KG1 (cell line): ENCODE measurements around the gene THSD4.

ENCODE experiments used
- DNase-seq: peaks from one replicate; lab custom pipeline; 2025; lab: John Stamatoyannopoulos, UW

THSD4 gene

DNA sequence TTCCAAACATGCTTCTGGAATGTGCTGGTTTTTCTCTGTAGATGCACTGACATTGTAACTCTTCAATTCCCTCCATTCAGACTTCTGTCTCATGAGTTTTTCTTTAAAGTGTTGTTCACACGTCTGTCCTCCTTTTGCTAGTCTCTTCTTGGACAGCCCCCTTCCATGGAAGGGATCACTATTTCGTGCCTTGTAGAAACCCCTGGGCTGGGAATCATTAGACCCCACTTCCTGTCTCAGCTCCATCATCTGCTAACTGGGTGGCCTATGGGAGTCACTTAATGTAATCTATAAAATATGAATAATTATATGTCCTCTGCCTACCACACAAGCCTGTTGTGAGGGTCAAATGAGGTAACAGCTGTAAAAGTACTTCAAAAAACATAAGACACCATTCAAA is 110.6 kb downstream of the THSD4 start:
- no peak for DNase-seq

DNA sequence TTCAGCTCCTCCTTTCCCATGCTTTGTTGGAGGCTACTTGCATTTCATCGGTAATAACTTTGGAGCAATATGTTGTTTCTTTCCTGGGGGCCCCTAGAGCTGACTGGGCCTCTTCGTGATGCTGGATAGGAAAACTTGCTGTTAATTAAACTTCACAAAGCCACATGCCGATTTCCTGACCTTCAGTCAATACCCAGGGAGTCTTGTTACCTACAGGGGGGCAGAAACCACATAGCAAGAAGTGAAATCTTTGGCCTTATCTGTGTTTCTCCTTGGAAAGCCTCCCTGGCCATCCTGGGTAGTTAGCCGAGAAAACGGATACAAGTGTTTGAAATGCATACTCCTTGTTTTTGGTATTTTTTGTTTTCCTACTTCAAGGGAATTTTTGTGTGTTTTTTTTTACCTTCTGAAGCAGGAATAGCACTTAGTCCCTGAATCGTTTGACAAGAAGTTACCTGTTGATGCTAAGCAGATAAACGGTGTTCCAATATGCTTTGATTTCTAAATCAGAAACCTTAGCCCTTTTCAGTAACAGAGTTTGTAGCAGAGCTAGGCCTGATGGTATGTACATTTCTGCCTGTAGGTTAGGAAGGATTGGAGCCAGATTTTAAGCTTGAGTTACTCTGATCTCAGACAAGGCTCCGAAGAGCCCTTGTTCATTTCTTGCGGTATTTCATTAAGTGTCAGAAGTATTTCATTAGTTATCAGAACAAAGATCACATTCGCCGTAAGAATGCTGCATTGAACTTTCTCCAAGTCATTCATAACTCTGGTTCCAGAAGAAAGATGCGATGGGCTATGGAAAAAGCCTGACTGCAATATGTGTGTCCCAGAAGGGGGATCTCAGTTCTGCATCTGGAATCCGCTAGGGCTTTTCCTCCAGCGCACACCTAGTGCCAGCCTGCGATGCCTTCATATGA is 111.5 kb downstream of the THSD4 start:
- no peak for DNase-seq

DNA sequence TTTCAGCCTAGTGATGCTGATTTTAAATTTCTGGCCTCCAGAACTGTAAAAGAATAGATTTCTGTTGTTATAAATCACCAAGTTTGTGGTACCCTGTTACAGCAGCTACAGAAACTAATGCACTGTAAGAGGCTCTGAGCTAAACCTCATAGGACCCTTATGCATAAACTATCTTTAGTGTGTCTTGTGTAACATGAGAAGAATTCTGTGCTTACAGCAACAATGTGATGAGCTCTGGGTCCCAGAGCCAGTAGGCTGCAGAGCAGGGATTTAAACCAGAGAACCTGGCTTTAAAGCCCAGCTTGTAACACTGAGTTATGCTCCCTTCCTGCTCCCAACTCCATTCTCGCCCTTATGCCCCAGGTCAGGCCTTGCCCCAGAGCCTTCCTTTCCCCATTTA is 113.1 kb downstream of the THSD4 start:
- DNase-seq: no peak

DNA sequence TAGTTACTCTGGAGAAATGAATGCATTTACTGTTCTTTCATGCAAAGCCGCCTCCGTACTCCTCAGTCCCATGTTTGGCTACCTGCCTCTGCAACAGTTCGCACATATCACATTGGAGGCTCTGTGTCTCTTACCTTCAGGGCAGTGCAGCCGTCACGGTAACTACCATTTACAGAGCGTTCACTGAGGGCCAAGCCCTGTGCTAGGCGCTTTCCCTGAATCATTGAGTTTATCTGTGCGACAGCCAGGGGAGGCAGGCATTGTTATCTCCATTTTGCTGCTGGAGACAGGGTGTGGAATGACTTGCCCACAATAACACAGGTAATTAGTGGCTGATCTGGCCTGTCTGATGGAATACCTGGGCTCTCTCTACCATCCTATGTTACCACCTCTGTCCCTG is 115.0 kb downstream of the THSD4 start:
- DNase-seq: no peak

DNA sequence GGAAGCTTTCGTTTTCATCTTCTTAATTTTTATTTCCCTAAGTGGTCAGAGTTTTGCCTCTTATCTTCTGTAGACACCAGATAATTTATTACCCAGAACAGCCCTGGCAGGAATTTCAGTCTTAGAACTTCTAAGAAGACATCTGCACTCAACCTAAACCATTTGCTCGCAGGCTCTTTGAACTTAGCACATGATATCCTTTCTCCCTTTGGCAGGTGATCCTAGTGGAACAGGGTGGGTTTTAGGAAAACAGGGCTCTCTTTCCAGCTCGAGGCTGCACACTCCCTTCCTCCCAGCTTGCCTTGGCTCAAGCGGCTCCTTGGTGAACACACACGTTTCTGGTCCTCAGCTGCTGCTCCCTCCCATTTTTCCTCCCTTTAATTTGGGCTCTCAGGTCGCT is 116.5 kb downstream of the THSD4 start:
- no peak for DNase-seq

DNA sequence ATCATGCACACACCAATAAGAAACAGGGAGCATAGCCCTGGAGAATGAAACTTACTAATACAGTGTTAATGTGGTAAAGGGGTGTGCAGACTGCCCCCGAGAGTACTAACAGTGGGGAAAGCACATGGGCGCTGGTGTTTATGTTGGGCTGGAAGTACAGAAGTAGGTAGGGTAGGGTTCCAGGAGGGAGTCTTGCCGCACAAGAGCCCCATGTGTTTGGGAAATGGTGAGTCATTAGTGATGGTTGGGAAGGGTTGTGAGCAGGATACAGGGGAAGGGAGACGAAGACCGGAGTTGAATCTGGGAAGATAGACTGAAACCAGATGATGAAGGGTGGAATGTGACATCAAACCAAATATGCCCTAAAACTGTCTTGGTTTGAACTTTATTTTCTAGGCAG is 117.1 kb downstream of the THSD4 start:
- DNase-seq: no peak

DNA sequence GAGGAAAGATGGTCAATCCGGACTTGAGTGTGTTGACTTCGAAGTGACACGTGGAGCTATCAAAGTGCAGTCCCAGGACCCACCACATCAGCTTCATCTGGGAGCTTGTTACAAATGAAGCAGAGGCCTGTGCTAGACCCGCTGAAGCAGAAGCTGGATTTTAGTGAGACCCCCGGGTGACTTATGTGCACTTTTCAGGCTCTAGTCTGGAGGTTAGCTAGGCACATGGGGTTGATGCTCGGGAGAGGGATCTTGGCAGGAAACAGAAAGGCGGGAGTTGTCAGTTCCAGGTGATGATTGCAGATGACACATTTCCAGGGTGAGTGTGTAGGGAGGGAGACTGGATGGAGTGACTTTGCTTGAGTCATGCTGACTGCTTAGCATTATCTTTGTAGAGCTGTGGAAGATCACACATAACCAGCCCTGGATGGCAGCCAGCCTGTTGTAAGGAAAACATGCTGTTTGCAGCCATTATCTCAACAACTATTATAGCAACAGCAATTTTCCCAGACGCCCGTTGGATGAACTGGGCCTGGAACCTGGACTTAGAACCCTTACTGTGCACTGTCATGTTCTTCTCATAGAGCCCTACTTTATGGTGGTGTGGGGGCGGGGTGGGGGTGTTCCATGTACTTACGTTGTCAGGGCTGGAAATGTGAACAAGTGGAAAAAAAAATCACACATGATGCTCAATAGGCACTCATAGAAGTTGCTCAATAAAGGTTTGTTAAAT is 122.4 kb downstream of the THSD4 start:
- no peak for DNase-seq

DNA sequence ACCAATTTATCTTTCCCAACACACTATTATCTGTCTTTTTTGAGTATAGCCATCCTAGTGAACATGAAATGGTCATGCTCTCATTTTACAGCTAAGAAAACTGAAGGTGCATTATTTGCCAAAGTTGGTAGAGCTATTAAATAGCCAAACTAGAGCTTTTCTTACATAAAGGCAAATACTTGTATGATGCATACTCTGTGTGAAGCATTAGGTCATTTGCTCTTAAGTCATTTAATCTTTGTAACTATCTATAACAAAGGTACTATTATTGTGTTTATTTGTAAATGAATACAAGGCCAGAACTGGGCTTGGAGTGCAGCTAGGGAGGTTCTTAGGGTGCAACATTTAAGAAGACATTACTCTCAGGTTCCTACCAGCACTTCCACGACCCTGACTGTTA is 123.7 kb downstream of the THSD4 start:
- DNase-seq: no peak

DNA sequence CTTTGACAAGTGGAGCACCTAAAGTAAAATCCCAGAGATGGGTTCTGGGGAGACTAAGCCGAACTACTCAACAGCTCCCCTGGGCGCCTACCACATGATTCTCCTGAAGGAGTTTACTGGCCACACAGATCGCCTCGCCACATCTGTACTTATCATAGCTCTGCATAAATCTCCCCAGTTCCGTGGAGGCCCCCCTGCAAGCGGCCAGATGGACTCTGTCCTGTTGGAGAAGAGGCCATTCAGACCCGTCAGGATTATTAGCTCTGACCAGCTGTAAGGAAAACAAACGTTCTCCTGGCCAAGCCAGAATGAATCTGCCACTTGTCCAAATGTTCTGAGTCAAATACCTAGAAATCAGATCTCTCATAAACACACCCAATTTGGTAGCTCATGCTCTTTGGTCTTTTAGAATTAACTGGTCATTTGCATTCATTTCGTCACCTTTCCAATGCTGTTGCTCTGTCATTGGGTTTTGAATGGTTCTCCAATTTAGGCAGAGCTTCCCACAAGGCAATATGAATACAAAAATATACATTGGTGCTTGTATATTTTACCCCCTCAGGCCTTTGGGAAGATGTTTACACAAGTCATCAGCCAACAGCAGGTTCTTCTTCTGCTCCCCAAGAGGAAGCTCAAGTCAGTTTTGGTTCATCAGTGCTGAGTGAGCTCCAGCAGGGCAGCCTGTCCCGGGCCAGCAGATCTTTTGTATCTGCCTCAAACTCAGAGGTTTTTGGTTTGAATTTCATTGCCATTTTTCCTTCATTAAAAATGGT is 124.5 kb downstream of the THSD4 start:
- DNase-seq: no peak

DNA sequence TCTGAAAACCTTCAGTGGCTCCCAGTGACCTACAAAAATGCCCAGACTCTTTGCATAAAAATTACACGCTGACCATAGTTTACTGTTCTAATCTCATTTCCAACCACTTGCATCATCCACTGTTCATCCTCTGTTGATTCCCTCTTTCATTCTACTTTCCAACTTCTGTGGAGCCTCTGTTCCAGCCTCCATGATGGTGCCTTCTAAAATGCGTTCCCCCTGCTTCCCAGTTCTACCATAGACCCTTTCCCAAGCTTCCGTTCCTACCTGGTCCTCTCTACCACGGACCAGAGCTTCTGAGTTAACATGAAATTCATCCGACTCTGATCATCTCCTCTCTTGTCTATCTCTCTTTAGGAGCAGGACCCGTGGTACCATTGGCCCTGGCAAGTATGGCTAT is 127.0 kb downstream of the THSD4 start:
- no peak for DNase-seq

DNA sequence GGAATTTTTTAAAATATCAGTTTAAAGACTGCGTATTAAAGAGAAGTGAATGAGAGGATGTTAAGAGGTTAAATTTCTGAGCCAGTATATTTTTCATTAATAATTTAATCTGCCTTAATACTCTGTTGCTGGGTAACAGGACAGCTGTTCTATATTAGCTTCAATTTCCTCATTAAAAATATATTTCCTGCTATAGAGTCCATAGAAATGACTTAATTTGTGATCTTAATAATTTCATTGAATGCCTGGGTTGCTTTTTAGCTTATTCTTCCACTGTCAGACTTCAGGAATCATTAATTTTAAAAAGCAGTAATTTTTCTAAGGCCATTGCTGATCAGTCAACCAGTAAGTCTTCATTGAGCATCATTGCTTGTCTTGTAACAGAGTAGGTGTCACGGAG is 129.0 kb downstream of the THSD4 start:
- no peak for DNase-seq

DNA sequence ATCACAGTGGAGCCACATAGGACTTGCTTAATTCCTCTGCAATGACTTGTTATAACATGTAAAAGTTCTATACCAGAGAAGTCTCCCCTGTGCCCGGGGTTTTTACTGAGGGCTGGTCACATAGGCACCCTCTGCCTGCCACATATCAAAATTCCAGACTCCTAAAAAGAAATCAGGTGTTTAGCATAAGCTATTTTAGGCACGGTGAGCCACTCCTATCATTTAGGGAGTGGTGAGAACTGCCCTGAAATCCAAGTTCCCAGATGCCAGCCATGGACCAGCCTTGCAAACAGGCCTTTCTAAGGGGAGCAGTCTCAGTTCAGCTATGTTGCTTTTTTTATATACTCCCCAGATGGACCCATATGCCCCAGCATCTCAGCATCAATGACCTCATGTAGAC is 130.3 kb downstream of the THSD4 start:
- no peak for DNase-seq

DNA sequence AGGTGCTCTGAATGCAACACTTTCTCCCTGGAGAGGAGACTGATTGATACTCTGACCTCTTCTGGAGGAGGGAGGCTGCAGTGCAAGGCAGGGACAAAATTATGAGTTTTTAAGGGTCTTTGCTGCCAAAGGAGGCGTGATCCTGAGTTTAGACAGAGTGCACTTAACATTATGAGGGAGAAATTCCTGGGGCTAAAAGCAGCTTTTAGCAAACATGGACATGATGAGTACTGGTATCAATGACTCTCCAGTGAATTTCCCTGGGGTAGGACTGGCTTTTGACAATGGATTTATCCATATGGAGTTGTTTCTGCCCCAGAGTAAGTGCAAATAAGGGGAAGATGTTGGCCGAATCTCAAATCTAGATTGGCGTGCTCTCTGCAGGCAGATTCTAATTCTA is 133.1 kb downstream of the THSD4 start:
- DNase-seq: no peak

DNA sequence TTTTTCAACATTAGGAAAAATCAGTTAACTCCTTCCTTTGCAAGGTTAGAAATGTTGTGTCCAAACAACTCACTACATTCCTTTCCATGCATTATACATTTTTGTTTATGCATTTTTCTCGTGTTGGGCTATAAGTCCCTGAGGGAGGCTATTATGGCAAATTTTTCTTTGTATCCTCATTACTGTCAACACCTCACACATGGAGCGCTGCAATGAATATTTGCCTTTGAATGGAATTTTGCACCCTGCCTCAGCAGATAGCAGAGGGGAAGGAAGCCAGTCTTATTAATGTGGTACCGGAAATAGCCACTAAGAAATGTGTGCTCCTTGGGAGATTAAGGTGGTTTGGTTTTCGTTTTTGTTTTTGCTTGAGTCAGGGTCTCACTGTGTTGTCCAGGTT is 134.7 kb downstream of the THSD4 start:
- no peak for DNase-seq

DNA sequence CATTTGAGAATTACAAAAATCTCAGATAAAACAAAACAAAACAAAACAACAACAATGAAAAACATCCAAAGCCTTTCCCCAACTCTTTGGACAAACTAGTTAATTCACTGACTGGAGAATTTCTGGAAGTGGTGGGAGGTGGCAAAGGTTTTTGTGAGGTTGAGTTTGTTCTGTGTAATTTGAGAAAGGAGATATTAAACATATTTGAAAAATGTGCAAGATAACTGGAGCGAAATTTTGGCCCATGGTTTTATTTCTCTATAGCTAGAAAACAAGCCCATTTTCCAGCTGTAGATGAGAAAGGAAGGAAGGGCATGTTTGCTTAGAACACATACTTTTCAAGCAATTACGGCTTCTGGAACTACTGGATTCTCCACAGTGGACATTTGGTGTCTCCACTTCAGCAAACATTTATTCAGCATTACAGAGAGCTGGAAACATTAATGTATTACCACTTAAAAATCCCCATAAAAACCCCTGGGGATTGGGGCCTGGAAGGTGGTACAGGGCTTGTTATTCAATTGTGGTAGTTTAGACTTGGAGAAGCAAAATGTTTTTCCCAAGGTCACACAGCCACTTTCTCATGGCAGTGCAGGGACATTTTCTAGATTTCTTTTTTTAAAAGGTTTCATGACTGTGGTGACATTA is 135.8 kb downstream of the THSD4 start:
- DNase-seq: no peak

DNA sequence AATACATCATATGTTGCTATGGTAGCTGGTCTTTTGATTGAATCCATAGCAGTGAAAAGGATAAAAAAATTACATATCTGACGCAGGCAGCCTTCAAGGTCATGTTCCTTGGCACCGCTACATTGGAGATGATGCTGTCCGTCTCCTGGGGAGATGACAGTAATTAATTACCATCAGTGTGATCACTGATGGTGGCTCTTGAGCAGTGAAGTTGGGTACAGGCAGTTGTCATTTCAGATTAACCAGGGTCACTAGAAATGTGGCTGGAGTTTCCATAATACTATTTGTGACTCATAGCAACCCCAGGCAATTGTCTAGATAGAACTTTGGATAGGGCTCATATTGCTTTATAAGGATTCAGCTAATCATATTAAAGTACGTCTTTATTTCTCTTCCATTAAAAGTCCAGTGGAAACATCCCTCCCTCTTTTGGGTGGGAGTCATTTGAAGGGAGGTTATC is 136.3 kb downstream of the THSD4 start:
- DNase-seq: no peak

DNA sequence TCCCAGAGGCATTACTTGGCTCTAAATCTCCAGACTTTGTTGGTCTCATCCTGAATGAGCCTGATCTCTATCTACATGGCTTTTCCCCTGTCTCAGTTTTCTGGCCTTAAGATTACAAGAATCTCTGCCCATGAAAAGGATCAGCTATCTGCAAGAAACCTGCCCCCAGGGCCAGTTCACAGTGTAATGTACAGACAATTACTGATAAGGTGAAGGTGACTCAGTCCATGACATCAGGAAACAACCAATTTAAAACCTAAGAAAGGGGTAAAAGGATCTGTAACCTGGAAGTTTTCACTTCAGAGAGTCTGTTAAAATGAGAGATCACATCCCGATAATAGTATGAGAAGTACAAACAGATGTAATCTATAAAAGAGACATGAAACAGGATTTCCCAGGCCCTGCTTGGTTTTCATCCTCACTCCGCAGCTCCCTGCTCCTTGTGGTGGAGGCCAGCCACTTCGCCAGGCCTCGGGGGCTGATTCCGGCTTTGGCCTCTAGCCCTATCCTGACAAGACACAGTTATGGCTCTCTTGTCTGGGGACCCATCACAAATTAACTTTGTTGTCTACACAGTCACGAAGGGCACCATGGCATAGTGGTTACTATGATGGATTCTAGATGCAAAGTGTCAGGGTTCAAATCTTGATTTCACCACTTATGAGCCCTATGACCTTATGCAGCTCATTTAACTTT is 136.9 kb downstream of the THSD4 start:
- no peak for DNase-seq

DNA sequence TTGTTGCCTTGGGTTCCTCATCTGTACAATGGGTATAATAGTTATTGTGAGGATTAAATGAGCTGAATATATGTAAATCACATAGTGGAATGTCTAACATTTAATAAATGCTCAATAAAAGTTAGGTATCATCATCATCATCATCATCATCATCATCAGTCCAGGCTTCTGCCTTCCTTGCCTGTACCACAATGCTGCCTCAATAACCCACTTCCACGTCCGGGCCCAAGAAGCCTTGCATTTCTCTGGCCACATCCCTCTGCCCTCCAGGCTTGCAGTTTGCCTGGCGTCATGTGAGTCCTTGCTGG is 137.4 kb downstream of the THSD4 start:
- DNase-seq: no peak

DNA sequence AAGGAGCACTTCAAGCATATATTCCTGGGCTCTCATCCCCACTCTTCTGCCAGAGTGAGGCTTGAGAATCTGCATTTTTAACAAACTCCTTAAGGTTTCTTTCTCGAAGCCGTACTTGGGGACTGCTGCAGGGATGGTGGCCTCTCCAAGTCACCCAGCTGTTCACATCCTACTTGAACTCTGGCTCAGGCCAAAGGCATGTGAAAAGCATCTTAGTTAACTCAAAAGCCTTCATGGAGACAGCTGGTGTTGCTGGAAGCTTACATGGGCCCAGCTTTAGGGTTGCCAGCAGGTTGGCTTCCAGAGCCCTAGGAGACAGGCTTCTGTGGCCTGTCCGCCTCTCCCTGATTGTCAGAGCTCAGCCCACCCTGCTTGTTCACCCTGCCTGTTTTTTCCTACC is 139.2 kb downstream of the THSD4 start:
- DNase-seq: no peak

DNA sequence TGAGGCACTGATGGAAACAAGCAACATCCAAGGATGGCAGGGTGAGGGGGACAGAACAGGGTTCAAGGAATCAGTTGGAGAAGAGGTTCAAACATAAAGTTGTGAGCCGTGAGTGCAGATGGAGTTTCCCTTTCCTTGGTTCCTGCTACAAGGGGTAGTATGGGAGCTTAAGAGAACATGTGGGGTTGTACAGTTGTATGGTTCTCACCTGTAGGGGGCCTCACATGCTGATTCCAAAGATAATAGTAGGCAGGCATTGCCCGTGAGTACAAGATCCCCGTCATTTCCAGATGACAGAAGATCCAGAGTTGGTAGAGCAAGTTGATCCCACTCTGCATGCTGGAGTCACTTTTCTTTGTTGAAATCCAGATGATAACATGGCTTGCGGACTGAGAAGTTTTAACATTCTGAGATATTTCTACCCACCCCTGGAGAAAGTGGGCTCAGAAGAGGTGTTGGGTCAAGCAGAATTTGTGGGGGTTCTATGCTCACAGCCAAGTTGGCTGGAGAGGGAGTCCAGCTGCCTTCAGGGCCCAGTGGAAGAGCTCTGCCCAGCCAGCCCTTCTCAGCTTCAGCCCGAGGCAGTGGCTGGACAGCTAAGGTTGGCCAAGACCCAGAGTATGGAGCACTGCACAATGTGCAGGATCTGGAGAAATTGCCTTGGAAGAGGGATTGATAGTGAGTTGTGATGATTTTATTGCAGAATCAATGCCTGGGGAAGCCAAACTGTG is 141.8 kb downstream of the THSD4 start:
- DNase-seq: no peak

DNA sequence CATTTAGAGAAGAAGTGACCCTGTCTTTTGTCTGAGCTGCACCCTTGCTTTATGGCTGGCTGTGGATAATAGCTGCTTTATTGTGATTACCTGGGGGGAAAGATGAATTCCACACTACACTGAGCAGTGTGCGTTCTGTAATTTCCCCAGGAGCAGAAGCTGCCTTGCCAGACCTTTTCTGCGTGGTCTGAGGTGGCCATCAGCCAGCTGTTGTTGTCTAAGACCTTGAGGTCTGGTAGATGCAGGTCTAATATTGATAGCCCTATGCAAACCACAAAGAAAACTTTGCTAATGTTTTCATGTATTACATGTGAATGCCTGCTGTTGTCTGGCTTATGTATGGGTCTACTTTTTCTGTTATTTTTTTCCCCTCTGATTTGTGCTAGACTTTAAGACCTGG is 144.6 kb downstream of the THSD4 start:
- no peak for DNase-seq
